NCI-H1417 treated with DMSO at 0.1 percent for 48 hours (cell line): ENCODE results near the gene MED27.

ENCODE experiments used
- DNase-seq: peaks from one replicate; lab custom pipeline; 2025; lab: John Stamatoyannopoulos, UW

The MED27 gene

GRCh38 chr9:132041798-132042197, 37.9 kb downstream of the MED27 start:
- no peak for DNase-seq

- DNase-seq: no peak
These were observed 38.9 kb downstream of the MED27 start for GRCh38 chr9:132040808-132041207.

GRCh38 chr9:132040246-132040645, 39.4 kb downstream of the MED27 start:
- no peak for DNase-seq

GRCh38 chr9:132039284-132039683, 40.4 kb downstream of the MED27 start:
- no peak for DNase-seq

- peak; percentile 40 for DNase-seq
These were observed 42.2 kb downstream of the MED27 start for GRCh38 chr9:132037458-132037857.

GRCh38 chr9:132036521-132036920, 43.1 kb downstream of the MED27 start:
- DNase-seq: no peak

- DNase-seq: no peak
These were observed 44.0 kb downstream of the MED27 start for GRCh38 chr9:132035679-132036078.

- DNase-seq: no peak
These were observed 47.3 kb downstream of the MED27 start for GRCh38 chr9:132032238-132032950.

- no peak for DNase-seq
These were observed 48.0 kb downstream of the MED27 start for GRCh38 chr9:132031467-132032237.

GRCh38 chr9:132030626-132031325, 48.9 kb downstream of the MED27 start:
- no peak for DNase-seq

- no peak for DNase-seq
These were observed 51.7 kb downstream of the MED27 start for GRCh38 chr9:132027752-132028663.

- no peak for DNase-seq
These were observed 52.6 kb downstream of the MED27 start for GRCh38 chr9:132026932-132027585.

- no peak for DNase-seq
These were observed 53.9 kb downstream of the MED27 start for GRCh38 chr9:132025766-132026165.

- no peak for DNase-seq
These were observed 55.1 kb downstream of the MED27 start for GRCh38 chr9:132024589-132024988.

- DNase-seq: no peak
These were observed 56.1 kb downstream of the MED27 start for GRCh38 chr9:132023419-132024180.

GRCh38 chr9:132020820-132021510, 58.7 kb downstream of the MED27 start:
- no peak for DNase-seq

GRCh38 chr9:132020272-132020671, 59.4 kb downstream of the MED27 start:
- DNase-seq: no peak

GRCh38 chr9:132019702-132020101, 60.0 kb downstream of the MED27 start:
- DNase-seq: no peak

- DNase-seq: no peak
These were observed 60.7 kb downstream of the MED27 start for GRCh38 chr9:132018957-132019405.

- no peak for DNase-seq
These were observed 63.2 kb downstream of the MED27 start for GRCh38 chr9:132016456-132016855.
